GM13977 (cell line): Measurements from ENCODE around the gene RCBTB2.

Experiments
- DNase-seq: peaks from one replicate; pipeline ENCODE4 v3.0.0; 2012; ENCODE audit warnings: low spot score
- in situ Hi-C: fragments of 300-500 bp; cut with MboI; formaldehyde crosslinking; loops from one replicate; pipeline ENCODE4 v1.12.0; 2022; ENCODE audit warnings: low sequenced_read_pairs, low pct_unique_long_range_greater_than_20kb, mixed read lengths, inconsistent platforms; ENCODE audit not compliant: unreplicated experiment
- TF ChIP-seq, protein P1 (sequence below): IDR thresholded peaks from 2 replicates; pipeline ENCODE4 v1.5.1; 2012; ENCODE audit warnings: mild to moderate bottlenecking, control low read depth; ENCODE audit not compliant: insufficient read depth; ENCODE audit errors: extremely low read depth, missing control alignments

The RCBTB2 gene

DNA sequence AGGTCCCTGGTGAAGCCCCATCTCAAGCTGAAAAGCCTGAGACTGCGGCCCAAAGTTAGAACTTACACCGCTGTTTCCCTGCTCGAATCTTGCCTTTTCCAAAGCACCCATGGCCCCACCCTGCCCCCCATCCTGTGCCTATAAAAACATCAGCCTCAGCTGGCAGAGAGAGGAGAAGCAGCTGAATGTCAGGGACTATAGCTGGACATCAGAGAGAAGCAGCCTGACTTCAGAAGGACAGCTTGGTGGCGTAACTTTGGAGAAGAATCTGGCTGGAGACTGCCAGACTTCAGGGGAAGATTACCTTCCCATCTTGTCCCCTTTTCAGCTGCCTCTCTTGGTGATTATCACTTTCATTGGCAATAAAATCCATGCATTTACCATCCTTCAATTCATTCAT is 9.3 kb upstream of the RCBTB2 start:
- DNase-seq: no peak
- in situ Hi-C loops: no loop called here
- TF ChIP-seq, protein P1, sequence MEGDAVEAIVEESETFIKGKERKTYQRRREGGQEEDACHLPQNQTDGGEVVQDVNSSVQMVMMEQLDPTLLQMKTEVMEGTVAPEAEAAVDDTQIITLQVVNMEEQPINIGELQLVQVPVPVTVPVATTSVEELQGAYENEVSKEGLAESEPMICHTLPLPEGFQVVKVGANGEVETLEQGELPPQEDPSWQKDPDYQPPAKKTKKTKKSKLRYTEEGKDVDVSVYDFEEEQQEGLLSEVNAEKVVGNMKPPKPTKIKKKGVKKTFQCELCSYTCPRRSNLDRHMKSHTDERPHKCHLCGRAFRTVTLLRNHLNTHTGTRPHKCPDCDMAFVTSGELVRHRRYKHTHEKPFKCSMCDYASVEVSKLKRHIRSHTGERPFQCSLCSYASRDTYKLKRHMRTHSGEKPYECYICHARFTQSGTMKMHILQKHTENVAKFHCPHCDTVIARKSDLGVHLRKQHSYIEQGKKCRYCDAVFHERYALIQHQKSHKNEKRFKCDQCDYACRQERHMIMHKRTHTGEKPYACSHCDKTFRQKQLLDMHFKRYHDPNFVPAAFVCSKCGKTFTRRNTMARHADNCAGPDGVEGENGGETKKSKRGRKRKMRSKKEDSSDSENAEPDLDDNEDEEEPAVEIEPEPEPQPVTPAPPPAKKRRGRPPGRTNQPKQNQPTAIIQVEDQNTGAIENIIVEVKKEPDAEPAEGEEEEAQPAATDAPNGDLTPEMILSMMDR: no peak

DNA sequence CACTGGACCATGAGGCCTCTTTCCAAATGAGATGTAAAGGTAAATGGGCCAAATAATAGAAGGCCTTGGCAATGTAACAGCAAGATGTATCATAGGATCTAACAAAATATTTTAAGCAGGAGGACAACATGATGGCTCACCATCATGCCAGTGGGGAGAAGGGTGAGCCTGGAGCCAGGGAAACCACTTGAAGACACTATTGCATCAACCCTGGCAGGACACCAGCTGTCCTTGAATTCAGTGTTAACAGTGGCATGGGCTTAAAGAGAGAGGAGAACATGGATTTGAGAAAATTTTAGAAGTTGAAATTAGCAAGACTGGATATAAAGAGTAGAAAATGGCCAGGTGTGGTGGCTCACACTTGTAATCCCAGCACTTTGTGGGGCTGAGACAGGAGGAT is 6.7 kb upstream of the RCBTB2 start:
- in situ Hi-C loops: no loop called here
- no peak for DNase-seq
- TF ChIP-seq, protein P1: no peak

DNA sequence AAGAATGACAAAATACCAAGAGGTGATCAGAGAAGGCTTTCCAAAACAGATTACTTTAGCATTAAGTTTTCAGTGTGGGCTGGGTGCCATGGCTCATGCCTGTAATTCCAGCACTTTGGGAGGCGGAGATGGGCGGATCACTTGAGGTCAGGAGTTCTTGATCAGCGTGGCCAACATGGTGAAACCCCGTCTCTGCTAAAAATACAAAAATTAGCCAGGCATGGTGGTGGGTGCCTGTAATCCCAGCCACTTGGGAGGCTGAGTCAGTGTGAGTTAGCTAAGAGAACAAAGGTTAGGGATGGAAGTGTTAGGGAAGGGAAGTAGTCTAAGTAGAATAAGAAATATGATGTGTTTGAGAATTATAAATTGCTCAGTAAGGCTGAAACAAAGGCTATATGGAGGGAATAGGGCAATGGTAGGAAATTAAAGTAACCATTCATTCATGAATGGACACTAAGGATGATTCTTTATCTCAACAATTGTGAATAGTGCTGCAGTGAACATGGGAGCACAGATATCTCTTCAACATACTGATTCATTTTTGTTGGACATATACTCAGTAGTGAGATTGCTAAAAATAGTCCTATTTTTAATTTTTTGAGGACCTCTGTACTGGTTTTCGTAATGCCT is 3.9 kb upstream of the RCBTB2 start:
- TF ChIP-seq, protein P1: no peak
- in situ Hi-C loops: no loop called here
- no peak for DNase-seq

DNA sequence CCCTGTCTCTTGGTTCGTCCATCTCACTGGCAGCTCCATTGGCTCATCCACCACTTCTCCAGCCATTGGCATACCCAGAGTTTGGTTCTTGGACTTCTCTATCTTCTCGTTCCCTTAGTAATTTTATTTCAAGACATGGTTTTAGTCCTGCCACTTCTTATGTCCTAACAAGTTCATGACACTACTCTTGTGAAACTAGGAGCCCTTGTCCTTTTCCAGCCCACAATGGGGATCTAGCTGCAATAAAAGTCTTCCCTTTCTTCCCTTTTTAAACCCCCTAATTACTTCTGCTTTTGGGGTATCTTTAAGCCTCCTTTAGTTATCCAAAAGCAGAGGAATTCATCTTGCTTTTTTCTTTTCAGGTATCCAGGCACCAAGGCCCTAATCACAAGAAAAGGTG is 2.9 kb upstream of the RCBTB2 start:
- in situ Hi-C loops: no loop called here
- TF ChIP-seq, protein P1: no peak
- no peak for DNase-seq

DNA sequence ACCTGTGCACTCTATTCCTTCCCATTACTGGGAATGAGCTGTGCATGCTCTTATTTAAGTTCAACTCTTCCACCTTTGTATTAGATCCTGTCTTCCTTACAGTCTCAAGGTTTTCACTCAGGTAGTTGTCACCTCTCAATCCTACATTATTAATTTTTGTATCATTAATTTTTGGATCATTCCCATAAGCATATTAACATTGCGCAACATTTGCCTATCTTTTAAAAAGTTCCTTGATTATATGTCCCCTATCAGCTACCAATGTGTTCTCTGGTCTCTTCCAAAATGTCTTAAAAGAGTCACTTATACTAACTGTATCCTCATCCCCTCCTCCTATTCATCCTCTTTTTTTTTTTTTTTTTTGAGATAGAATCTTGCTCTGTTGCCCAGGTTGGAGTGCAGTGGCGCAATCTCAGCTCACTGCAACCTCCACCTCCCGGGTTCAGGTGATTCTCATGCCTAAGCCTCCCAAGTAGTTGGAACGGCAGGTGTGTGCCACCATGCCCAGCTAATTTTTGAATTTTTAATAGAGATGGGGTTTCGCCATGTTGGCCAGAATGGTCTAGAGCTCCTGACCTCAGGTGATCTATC is 2.1 kb upstream of the RCBTB2 start:
- no peak for DNase-seq
- in situ Hi-C loops: no loop called here
- TF ChIP-seq, protein P1: no peak

DNA sequence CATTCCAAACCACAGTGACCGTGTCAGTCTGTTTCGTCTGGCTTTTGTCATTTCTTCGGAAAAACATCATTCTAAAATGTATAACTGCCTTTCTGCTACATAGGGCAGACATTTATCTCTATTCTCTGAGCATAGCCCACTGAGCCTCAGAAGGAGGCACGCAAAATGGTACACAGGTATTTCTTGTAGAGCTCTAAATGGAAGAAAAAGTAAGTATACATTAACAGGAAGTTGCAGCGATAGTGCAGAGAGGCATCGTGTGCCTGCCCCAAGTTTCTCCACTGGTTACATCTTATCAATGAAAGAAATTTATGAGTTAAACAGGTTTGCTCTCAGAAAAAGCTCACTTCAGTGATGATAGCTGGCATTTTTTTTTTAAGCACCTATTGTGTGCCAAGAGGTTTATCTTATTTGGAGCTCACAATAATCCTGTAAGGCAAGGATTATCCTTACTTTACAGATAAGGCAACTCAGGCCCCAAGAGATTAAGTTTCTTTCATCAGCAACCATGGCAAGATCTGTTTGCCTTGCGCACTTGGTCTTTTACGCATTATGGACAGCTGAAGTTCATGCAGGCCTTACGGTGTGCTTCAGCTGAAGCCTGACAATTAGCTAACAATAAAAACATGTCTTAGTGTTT is 1.2 kb upstream of the RCBTB2 start:
- in situ Hi-C loops: no loop called here
- no peak for DNase-seq
- TF ChIP-seq, protein P1: no peak

DNA sequence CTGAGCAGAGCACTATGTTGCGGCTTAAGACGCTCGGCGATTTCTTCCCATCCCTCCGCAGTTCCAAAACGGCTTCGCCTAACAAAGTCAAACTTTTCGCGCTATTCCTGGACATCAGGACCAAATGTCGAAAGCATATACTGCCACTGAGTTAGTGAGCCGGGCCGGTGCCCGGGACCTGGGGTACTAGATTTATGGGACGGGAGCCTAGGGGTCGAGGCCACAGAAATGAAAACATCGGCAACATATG is 699 bp downstream of the RCBTB2 start:
- no peak for DNase-seq
- in situ Hi-C loops: no loop called here
- TF ChIP-seq, protein P1: no peak
